ENCODE measurements around the gene SUPT3H. TPM values are rescaled to one million over a fixed set of nuclear protein-coding genes. Genes with fewer than 3 reads are reported as not detected.

The SUPT3H gene
- total and polyA plus RNA-seq, 2 of the 8 experiments (the other 6 are each of a cell fraction or from before 2014, with no cell fraction given) = 18.8 to 23.0 TPM

DNA sequence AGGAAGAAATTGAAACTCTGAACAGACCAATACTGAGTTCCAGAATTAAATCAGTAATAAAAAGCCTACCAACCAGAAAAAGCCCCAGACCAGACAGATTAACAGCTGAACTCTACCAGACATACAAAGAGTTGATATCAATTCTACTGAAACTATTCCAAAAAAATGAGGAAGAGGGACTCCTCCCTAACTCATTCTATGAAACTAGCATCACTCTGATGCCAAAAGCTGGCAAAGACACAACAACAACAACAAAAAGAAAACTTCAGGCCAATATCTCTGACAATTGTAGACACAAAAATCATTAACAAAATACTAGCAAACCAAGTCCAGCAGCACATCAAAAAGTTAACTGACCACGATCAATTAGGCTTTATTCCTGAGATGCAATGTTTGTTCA lies 295.6 kb downstream of the SUPT3H start (continued):
- TF ChIP-seq FOSL1 (IDR thresholded peaks at IDR 0.05; ENCODE audit: insufficient read depth, low read depth, low read length) (no peak), CEBPB (IDR thresholded peaks at IDR 0.05; ENCODE audit: low read depth, low read length) (no peak), NANOG (IDR thresholded peaks at IDR 0.05; ENCODE audit: insufficient read depth, low read depth, low read length, poor library complexity, severe bottlenecking) (no peak)
- TF ChIP-seq, protein P1, sequence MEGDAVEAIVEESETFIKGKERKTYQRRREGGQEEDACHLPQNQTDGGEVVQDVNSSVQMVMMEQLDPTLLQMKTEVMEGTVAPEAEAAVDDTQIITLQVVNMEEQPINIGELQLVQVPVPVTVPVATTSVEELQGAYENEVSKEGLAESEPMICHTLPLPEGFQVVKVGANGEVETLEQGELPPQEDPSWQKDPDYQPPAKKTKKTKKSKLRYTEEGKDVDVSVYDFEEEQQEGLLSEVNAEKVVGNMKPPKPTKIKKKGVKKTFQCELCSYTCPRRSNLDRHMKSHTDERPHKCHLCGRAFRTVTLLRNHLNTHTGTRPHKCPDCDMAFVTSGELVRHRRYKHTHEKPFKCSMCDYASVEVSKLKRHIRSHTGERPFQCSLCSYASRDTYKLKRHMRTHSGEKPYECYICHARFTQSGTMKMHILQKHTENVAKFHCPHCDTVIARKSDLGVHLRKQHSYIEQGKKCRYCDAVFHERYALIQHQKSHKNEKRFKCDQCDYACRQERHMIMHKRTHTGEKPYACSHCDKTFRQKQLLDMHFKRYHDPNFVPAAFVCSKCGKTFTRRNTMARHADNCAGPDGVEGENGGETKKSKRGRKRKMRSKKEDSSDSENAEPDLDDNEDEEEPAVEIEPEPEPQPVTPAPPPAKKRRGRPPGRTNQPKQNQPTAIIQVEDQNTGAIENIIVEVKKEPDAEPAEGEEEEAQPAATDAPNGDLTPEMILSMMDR (IDR thresholded peaks at IDR 0.05; ENCODE audit: control extremely low read depth in 1 of 3, insufficient read depth in 1 of 3, low read depth in 1 of 3, low read length in 3 of 3) = no peak
